IMR-90 (cell line): Measurements from ENCODE around the gene FJX1. TPM values are rescaled to one million over a fixed set of nuclear protein-coding genes. Genes with fewer than 3 reads are reported as not detected.

Source experiments
- ATAC-seq: fragments of 200-7000 bp; cut with Tn5 transposase; 2 replicates; pipeline ENCODE4 v1.9.1; 2020; ENCODE audit warnings: low read depth, mild to moderate bottlenecking, moderate library complexity
- BruUV-seq: library from RNA; stranded (reverse); fragments of 400-500 nt; replicated peaks from 2 replicates; lab custom pipeline; 2021; lab: Mats Ljungman, UMichigan
- CTCF ChIA-PET: fragments of 300-600 bp; formaldehyde crosslinking; extraction: SDS; loops from one replicate; lab custom pipeline; 2021; ENCODE audit warnings: antibody characterized with exemption; lab: Yijun Ruan, JAX
- POLR2A ChIA-PET: fragments of 300-600 bp; sonication (Branson Sonifier 250); formaldehyde crosslinking; loops from one replicate; lab custom pipeline; 2022; ENCODE audit warnings: antibody characterized with exemption; ENCODE audit not compliant: unreplicated experiment; lab: Charles Lee
- DNase-seq: peaks from one replicate; pipeline ENCODE4 v3.0.0; 2013
- H2AFZ ChIP-seq: replicated peaks from 2 replicates; pipeline ENCODE3; 2013; ENCODE audit warnings: low read length, mild to moderate bottlenecking; ENCODE audit not compliant: poor library complexity
- H2AK5ac ChIP-seq: 2 replicates; pipeline ENCODE4 v1.6.1; 2013; ENCODE audit warnings: low read depth, low read length, inconsistent platforms
- H2AK9ac ChIP-seq: replicated peaks from 2 replicates; pipeline ENCODE3; 2013; ENCODE audit warnings: mild to moderate bottlenecking, low read depth, low read length, moderate library complexity; ENCODE audit not compliant: poor library complexity
- H2BK120ac ChIP-seq: 2 replicates; pipeline ENCODE4 v1.6.1; 2013; ENCODE audit warnings: low read depth, low read length, inconsistent platforms
- H2BK15ac ChIP-seq: 3 replicates; pipeline ENCODE4 v1.6.1; 2013; ENCODE audit warnings: low read depth, low read length, inconsistent platforms
- H2BK20ac ChIP-seq: 2 replicates; pipeline ENCODE4 v1.6.1; 2013; ENCODE audit warnings: low read depth, mild to moderate bottlenecking, inconsistent platforms, low read length, moderate library complexity
- H2BK5ac ChIP-seq: 2 replicates; pipeline ENCODE4 v1.6.1; 2013; ENCODE audit warnings: mild to moderate bottlenecking, low read depth, low read length, inconsistent platforms; ENCODE audit not compliant: poor library complexity, severe bottlenecking
- H3K14ac ChIP-seq: replicated peaks from 2 replicates; pipeline ENCODE4 v1.6.1; 2013; ENCODE audit warnings: low read depth, low read length, inconsistent platforms
- H3K18ac ChIP-seq: 2 replicates; pipeline ENCODE4 v1.6.1; 2013; ENCODE audit warnings: low read depth, low read length, control low read depth
- H3K23ac ChIP-seq: 2 replicates; pipeline ENCODE4 v1.6.1; 2013; ENCODE audit warnings: low read depth, low read length, inconsistent platforms
- H3K27ac ChIP-seq: 2 replicates; pipeline ENCODE4 v1.5.1; 2013; ENCODE audit warnings: mild to moderate bottlenecking, control low read depth, low read length; ENCODE audit not compliant: insufficient read depth
- H3K27me3 ChIP-seq: 2 replicates; pipeline ENCODE4 v1.6.1; 2013; ENCODE audit warnings: low read length; ENCODE audit not compliant: control insufficient read depth, insufficient read depth
- H3K36me3 ChIP-seq: 2 replicates; pipeline ENCODE4 v1.6.1; 2013; ENCODE audit warnings: low read length, mixed read lengths; ENCODE audit not compliant: control insufficient read depth, insufficient read depth
- H3K4ac ChIP-seq: 2 replicates; pipeline ENCODE4 v1.6.1; 2013; ENCODE audit warnings: low read depth, low read length, inconsistent platforms
- H3K4me1 ChIP-seq: 2 replicates; pipeline ENCODE4 v1.6.1; 2013; ENCODE audit warnings: low read length, mixed read lengths; ENCODE audit not compliant: control insufficient read depth, insufficient read depth
- H3K4me2 ChIP-seq: 2 replicates; pipeline ENCODE4 v1.6.1; 2013; ENCODE audit warnings: low read depth, mild to moderate bottlenecking, control low read depth, low read length, moderate library complexity
- H3K4me3 ChIP-seq: 2 replicates; pipeline ENCODE4 v1.5.1; 2013; ENCODE audit warnings: low read depth, mild to moderate bottlenecking, control low read depth, low read length, moderate library complexity; ENCODE audit not compliant: insufficient read depth
- H3K56ac ChIP-seq: 2 replicates; pipeline ENCODE4 v1.6.1; 2013; ENCODE audit warnings: low read length, inconsistent platforms; ENCODE audit not compliant: insufficient read depth; ENCODE audit errors: extremely low read depth
- H3K79me1 ChIP-seq, 2 experiments: 2 replicates each; pipeline ENCODE4 v1.6.1; 2013; ENCODE audit warnings: low read length in 2 of 2, inconsistent platforms in 1 of 2, low read depth in 1 of 2
- H3K9ac ChIP-seq: 2 replicates; pipeline ENCODE4 v1.6.1; 2013; ENCODE audit warnings: low read depth, low read length, control low read depth
- H3K9me1 ChIP-seq: 2 replicates; pipeline ENCODE4 v1.6.1; 2013; ENCODE audit warnings: low read length, inconsistent platforms; ENCODE audit not compliant: insufficient read depth
- H3K9me3 ChIP-seq: 2 replicates; pipeline ENCODE4 v1.6.1; 2013; ENCODE audit warnings: low read length; ENCODE audit not compliant: control insufficient read depth, insufficient read depth
- H4K20me1 ChIP-seq: 2 replicates; pipeline ENCODE4 v1.6.1; 2013; ENCODE audit warnings: low read length, inconsistent platforms; ENCODE audit not compliant: insufficient read depth
- H4K5ac ChIP-seq: 2 replicates; pipeline ENCODE4 v1.6.1; 2013; ENCODE audit warnings: mild to moderate bottlenecking, low read depth, low read length, control low read depth
- H4K8ac ChIP-seq, 2 experiments: 2 replicates each; pipeline ENCODE4 v1.6.1; 2013; ENCODE audit warnings: low read depth in 2 of 2, low read length in 2 of 2, control low read depth in 1 of 2, inconsistent platforms in 1 of 2
- H4K91ac ChIP-seq: 2 replicates; pipeline ENCODE4 v1.6.1; 2013; ENCODE audit warnings: low read depth, low read length, inconsistent platforms; ENCODE audit not compliant: insufficient read depth
- BHLHE40 ChIP-seq: fragments of 150-350 bp; IDR thresholded peaks from 2 replicates; pipeline ENCODE4 v1.6.1; 2016; ENCODE audit warnings: mild to moderate bottlenecking, low read depth, low read length
- CEBPB ChIP-seq: IDR thresholded peaks from 2 replicates; pipeline ENCODE4 v1.6.1; 2012; ENCODE audit warnings: low read depth, low read length, improper control_type of control experiment
- CHD1 ChIP-seq: IDR thresholded peaks from 2 replicates; pipeline ENCODE4 v1.6.1; 2012; ENCODE audit warnings: low read depth, low read length, improper control_type of control experiment
- FOS ChIP-seq: fragments of 150-350 bp; IDR thresholded peaks from 2 replicates; pipeline ENCODE4 v1.6.1; 2016; ENCODE audit warnings: low read depth, low read length
- MAFK ChIP-seq: IDR thresholded peaks from 2 replicates; pipeline ENCODE4 v1.6.1; 2012; ENCODE audit warnings: low read depth, low read length, improper control_type of control experiment
- MAZ ChIP-seq: IDR thresholded peaks from 2 replicates; pipeline ENCODE4 v1.6.1; 2012; ENCODE audit warnings: low read depth, mild to moderate bottlenecking, low read length, improper control_type of control experiment, moderate library complexity, borderline replicate concordance
- MXI1 ChIP-seq: IDR thresholded peaks from 2 replicates; pipeline ENCODE4 v1.6.1; 2012; ENCODE audit warnings: low read depth, mild to moderate bottlenecking, low read length, moderate library complexity, borderline replicate concordance
- NFE2L2 ChIP-seq: fragments of 150-350 bp; IDR thresholded peaks from 2 replicates; pipeline ENCODE4 v1.6.1; 2016; ENCODE audit warnings: low read depth, mild to moderate bottlenecking, low read length
- POLR2A ChIP-seq: IDR thresholded peaks from 2 replicates; pipeline ENCODE4 v1.6.1; 2012; ENCODE audit warnings: mild to moderate bottlenecking, low read depth, low read length
- RAD21 ChIP-seq: IDR thresholded peaks from 2 replicates; pipeline ENCODE4 v1.6.1; 2012; ENCODE audit warnings: low read length, improper control_type of control experiment
- RCOR1 ChIP-seq: IDR thresholded peaks from 2 replicates; pipeline ENCODE4 v1.6.1; 2012; ENCODE audit warnings: mild to moderate bottlenecking, low read length, improper control_type of control experiment; ENCODE audit not compliant: insufficient replicate concordance
- RFX5 ChIP-seq: IDR thresholded peaks from 2 replicates; pipeline ENCODE4 v1.8.0; 2012; ENCODE audit warnings: low read depth, mild to moderate bottlenecking, low read length, moderate library complexity
- SMC3 ChIP-seq: fragments of 150-350 bp; IDR thresholded peaks from 2 replicates; pipeline ENCODE4 v1.6.1; 2016; ENCODE audit warnings: low read depth, mild to moderate bottlenecking, antibody characterized with exemption, low read length, moderate library complexity
- WGBS, 2 experiments: methylation state at CpG; one replicate each; pipeline versions ENCODE4 v1.1.5 to v1.1.7; 2013; ENCODE audit warnings: missing lambda C conversion rate in 2 of 2; ENCODE audit not compliant: insufficient read length in 1 of 2; ENCODE audit errors: extremely low coverage in 2 of 2; 5-methylcytosine and 5-hydroxymethylcytosine counted together
- dilution Hi-C: fragments of 300-500 bp; cut with HindIII; formaldehyde crosslinking; loops from one replicate; pipeline ENCODE4 v1.14.3; 2018; ENCODE audit warnings: low sequenced_read_pairs; ENCODE audit not compliant: unreplicated experiment
- in situ Hi-C: fragments of 300-500 bp; cut with MboI; formaldehyde crosslinking; loops from 3 replicates; pipeline ENCODE4 v1.14.3; 2019; ENCODE audit warnings: low sequenced_read_pairs, inconsistent platforms, mixed read lengths
- intact Hi-C: fragments of 100-400 bp; cut with micrococcal nuclease; formaldehyde crosslinking; loops from 2 replicates; pipeline ENCODE4 v1.10.0; 2022
- polyA plus RNA-seq, 3 experiments: library from polyadenylated mRNA; depleted of rRNA; stranded (reverse); fragments of >200 nt; gene quantifications; 2 replicates each; pipeline ENCODE4 v1.2.3, GENCODE V29; 2012; ENCODE audit warnings: low replicate concordance in 1 of 3
- total RNA-seq: library from RNA; depleted of rRNA; stranded (reverse); fragments of >200 nt; gene quantifications from 2 replicates; pipeline ENCODE4 v1.2.3, GENCODE V29; 2012
- TF ChIP-seq, protein P1 (sequence below): fragments of 150-350 bp; IDR thresholded peaks from 2 replicates; pipeline ENCODE4 v1.6.1; 2016; ENCODE audit warnings: low read depth, mild to moderate bottlenecking, low read length, moderate library complexity, borderline replicate concordance
- TF ChIP-seq, protein P2 (sequence below): fragments of 150-350 bp; IDR thresholded peaks from 2 replicates; pipeline ENCODE4 v1.6.1; 2017; ENCODE audit warnings: mild to moderate bottlenecking, antibody characterized with exemption, low read length, low read depth

Gene FJX1
- total and polyA plus RNA-seq, 2 of the 4 experiments (the other 2 are of a cell fraction) = 8.4 to 11.2 TPM

- Histone ChIP-seq H3K4me1 (peaks cover 11% of the 10 kb centered on the region), H2AFZ (peak overlapping the region; percentile 98), H3K9ac (peak overlapping the region; percentile 90), H3K18ac (peak overlapping the region; percentile 88), H3K9me1 (no peaks in the 10 kb centered on the region), H3K27ac (peak overlapping the region; percentile 94), H3K23ac (peak overlapping the region; percentile 97), H3K79me1 (peaks cover 16 to 32% of the 10 kb centered on the region in 2 experiments), H2AK9ac (peak overlapping the region; percentile 91), H2BK20ac (peak overlapping the region; percentile 49), H3K4me2 (peak overlapping the region; percentile 91), H3K4me3 (peak overlapping the region; percentile 68), H3K27me3 (no peaks in the 10 kb centered on the region), H3K36me3 (no peaks in the 10 kb centered on the region), H4K5ac (peak overlapping the region; percentile 96), H2BK15ac (peak overlapping the region; percentile 91), H3K14ac (peak overlapping the region; percentile 96), H2BK120ac (peak overlapping the region; percentile 93), H2AK5ac (peak overlapping the region; percentile 82), H3K4ac (peak overlapping the region; percentile 97), H2BK5ac (peak overlapping the region; percentile 73), H4K91ac (peak overlapping the region; percentile 68), H3K9me3 (peaks cover 3% of the 10 kb centered on the region; the same call in 1 of the 2 replicates), H4K8ac (peak overlapping the region; percentile 87 to 97), H3K56ac (peak overlapping the region; percentile 92), H4K20me1 (0 out of 2 replicates have a peak, but pooled peaks cover under 1% of the 10 kb centered on the region)
- in situ Hi-C loops (no loop called here), dilution Hi-C loops (no loop called here), intact Hi-C loops (loop anchor here (2.0 kb wide), 2 partner anchors 39 to 175 kb away; no protein-coding TSS in a partner anchor)
- ChIA-PET POLR2A (no interaction called here), CTCF (no interaction called here)
- 0% methylated on average over 1 of the region's 12 CpGs; no CpG with 5 or more reads in 1 of the 2 experiments for WGBS, 2 experiments
- no peak for DNase-seq
- no peak; the same call in none of the 2 replicates for ATAC-seq
- BruUV-seq = no TSS peak
- TF ChIP-seq FOS = no peak
- TF ChIP-seq RFX5 = no peak
- no peak for TF ChIP-seq RCOR1
- no peak for TF ChIP-seq SMC3
- TF ChIP-seq, protein P1, sequence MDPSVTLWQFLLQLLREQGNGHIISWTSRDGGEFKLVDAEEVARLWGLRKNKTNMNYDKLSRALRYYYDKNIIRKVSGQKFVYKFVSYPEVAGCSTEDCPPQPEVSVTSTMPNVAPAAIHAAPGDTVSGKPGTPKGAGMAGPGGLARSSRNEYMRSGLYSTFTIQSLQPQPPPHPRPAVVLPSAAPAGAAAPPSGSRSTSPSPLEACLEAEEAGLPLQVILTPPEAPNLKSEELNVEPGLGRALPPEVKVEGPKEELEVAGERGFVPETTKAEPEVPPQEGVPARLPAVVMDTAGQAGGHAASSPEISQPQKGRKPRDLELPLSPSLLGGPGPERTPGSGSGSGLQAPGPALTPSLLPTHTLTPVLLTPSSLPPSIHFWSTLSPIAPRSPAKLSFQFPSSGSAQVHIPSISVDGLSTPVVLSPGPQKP = no peak
- TF ChIP-seq, protein P2, sequence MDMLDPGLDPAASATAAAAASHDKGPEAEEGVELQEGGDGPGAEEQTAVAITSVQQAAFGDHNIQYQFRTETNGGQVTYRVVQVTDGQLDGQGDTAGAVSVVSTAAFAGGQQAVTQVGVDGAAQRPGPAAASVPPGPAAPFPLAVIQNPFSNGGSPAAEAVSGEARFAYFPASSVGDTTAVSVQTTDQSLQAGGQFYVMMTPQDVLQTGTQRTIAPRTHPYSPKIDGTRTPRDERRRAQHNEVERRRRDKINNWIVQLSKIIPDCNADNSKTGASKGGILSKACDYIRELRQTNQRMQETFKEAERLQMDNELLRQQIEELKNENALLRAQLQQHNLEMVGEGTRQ = no peak
- no peak; the same call in 1 of the 2 replicates for TF ChIP-seq MXI1
- TF ChIP-seq NFE2L2 = no peak
- no peak for TF ChIP-seq MAFK
- no peak for TF ChIP-seq CHD1
- TF ChIP-seq BHLHE40 = no peak
- no peak for TF ChIP-seq MAZ
- no peak for TF ChIP-seq POLR2A
- TF ChIP-seq CEBPB = no peak
- no peak for TF ChIP-seq RAD21
Observed at GRCh38 chr11:35662061-35662648, 43.9 kb downstream of the FJX1 start.
